ENCODE results near the gene MAP4K2.
A peak's percentile ranks its signal among the peaks of the same experiment; 100 is the strongest.

DNA sequence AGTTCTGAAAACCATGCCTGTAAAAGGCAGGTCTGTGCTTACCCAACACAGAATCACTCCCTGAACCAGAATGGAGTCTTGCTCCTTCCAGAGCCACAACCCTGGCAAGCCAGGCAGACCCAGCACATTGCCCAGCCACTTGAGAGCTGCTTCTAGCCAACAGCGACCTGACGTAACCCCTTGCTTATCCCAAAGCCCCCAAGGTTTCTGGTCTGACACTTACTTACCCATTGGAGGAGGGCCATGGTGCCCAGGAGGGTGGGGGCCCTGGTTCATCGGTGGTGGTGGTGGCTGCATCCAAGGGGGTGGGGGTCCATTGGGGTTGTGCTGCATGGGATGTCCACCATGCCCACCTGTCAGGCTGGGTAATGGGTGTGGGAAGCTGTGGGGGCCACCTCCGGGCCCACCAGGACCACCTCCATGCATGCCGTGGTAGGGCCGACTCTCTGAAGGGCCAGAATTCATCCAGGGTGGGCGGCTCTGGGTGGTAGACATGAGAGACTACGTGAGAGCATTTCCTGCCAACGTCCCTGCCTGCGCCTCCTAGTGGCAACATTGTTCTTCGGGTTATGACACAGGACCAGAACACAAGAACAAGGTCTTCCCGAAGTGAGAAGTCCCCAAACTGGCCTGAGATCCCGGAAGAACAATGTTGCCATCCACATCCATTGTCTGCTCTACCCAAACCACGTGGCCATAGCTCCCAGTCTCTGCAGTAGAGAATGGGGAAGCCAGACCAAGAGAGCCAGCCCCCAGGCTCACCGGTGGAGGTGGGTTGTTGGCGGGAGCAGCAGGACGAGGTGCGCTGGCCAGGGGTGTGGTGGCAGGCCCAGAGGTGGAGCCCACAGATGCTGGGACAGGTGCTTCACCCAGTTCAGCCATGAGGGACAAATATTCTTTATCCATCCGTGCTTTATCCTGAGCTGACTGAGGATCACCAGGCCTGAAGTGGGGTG is 35.4 kb downstream of the MAP4K2 start:
- peak in 1 of 2 donors; percentile 25 for TF ChIP-seq POLR2AphosphoS5 (IDR thresholded peaks at IDR 0.05)
- TF ChIP-seq, protein P1, sequence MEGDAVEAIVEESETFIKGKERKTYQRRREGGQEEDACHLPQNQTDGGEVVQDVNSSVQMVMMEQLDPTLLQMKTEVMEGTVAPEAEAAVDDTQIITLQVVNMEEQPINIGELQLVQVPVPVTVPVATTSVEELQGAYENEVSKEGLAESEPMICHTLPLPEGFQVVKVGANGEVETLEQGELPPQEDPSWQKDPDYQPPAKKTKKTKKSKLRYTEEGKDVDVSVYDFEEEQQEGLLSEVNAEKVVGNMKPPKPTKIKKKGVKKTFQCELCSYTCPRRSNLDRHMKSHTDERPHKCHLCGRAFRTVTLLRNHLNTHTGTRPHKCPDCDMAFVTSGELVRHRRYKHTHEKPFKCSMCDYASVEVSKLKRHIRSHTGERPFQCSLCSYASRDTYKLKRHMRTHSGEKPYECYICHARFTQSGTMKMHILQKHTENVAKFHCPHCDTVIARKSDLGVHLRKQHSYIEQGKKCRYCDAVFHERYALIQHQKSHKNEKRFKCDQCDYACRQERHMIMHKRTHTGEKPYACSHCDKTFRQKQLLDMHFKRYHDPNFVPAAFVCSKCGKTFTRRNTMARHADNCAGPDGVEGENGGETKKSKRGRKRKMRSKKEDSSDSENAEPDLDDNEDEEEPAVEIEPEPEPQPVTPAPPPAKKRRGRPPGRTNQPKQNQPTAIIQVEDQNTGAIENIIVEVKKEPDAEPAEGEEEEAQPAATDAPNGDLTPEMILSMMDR (IDR thresholded peaks at IDR 0.05), result peak; percentile 70 to 82 (median 76)
